OCI-LY3 (cell line): ENCODE results near the gene VHLL.

Experiments used
- H2AFZ ChIP-seq: fragments of 200-600, 300-600 bp; shearing (Covaris generic); 2 replicates; pipeline ENCODE4 v1.6.0; 2014; ENCODE audit warnings: antibody characterized with exemption, low read depth, low read length
- H3K27ac ChIP-seq: fragments of 200-600, 300-600 bp; sonication (generic); 2 replicates; pipeline ENCODE4 v1.5.1; 2014; ENCODE audit warnings: mild to moderate bottlenecking, low read length, moderate library complexity, mixed read lengths
- H3K27me3 ChIP-seq: fragments of 200-600, 300-600 bp; sonication (generic); 2 replicates; pipeline ENCODE4 v1.6.1; 2014; ENCODE audit warnings: low read depth, low read length, mixed read lengths
- H3K36me3 ChIP-seq: fragments of 200-600, 300-600 bp; sonication (generic); replicated peaks from 2 replicates; pipeline ENCODE3; 2014; ENCODE audit warnings: low read depth, low read length, mixed read lengths
- H3K4me1 ChIP-seq: fragments of 300-600, 200-600 bp; sonication (generic); 2 replicates; pipeline ENCODE4 v1.6.1; 2014; ENCODE audit warnings: low read length, mixed read lengths
- H3K4me2 ChIP-seq: fragments of 200-600, 300-600 bp; sonication (generic); 2 replicates; pipeline ENCODE4 v1.6.1; 2014; ENCODE audit warnings: low read length, mixed read lengths
- H3K4me3 ChIP-seq: fragments of 300-600, 200-600 bp; sonication (generic); 2 replicates; pipeline ENCODE4 v1.5.1; 2014; ENCODE audit warnings: antibody characterized with exemption, mild to moderate bottlenecking, low read length, moderate library complexity
- H3K79me2 ChIP-seq: fragments of 300-600, 200-600 bp; shearing (Covaris generic); 2 replicates; pipeline ENCODE4 v1.6.1; 2014; ENCODE audit warnings: mild to moderate bottlenecking, low read length, mixed read lengths
- H3K9ac ChIP-seq: fragments of 300-600, 200-600 bp; shearing (Covaris generic); 2 replicates; pipeline ENCODE4 v1.6.0; 2014; ENCODE audit warnings: mild to moderate bottlenecking, low read length, moderate library complexity
- H3K9me3 ChIP-seq: fragments of 200-600, 300-600 bp; shearing (Covaris generic); 2 replicates; pipeline ENCODE4 v1.6.1; 2014; ENCODE audit warnings: low read length, mixed read lengths; ENCODE audit not compliant: insufficient read depth
- H4K20me1 ChIP-seq: fragments of 200-600, 300-600 bp; sonication (generic); 2 replicates; pipeline ENCODE4 v1.6.1; 2016; ENCODE audit warnings: low read length, mixed read lengths; ENCODE audit not compliant: insufficient read depth
- CTCF ChIP-seq: fragments of 200-600, 300-600 bp; sonication (generic); IDR thresholded peaks from 2 replicates; pipeline ENCODE4 v1.5.1; 2014; ENCODE audit warnings: antibody characterized with exemption, low read length, low read depth
- EZH2phosphoT487 ChIP-seq: fragments of 200-600 bp; shearing (Covaris generic); IDR thresholded peaks from 2 replicates; pipeline ENCODE4 v1.6.1; 2018; ENCODE audit warnings: antibody characterized with exemption, mixed run types, low read depth

The VHLL gene

DNA sequence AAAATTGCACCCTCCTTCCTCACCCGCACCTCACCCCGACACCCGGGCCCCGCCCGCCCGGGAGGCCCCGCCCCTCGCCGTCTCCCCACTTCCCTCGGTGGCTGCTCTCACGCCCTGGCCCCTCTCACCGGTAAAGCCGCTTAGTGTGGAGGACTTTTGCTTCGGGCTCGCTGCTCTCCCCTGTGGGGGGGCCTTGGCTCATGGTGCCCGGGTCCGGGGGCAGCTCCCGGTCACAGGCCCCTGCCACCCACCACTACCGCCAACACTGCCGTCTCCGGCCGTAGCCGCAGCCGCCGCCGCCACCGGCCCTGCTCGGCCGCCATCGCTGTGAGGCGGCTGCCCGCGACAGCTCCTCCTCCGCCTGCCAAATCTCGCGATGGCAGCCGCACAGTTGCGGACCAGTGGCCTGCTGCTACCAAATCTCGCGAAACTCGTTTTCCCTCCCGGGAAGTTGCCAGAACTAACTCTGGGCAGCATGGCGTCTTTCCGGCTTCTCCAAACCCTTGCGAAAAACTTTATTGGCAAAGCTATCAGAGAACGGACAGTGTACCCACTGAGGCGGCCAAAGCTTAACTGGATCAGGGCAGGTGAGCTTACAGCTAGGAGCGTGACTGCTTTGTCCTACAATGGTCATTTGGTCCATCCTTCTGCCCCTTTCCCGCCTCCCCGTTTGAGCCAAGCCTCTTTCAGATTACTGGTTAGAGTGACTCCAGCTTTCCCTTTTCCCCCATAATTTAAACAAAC lies 16.5 kb downstream of the VHLL start, which contains the start of gene SMG5:
Gene SMG5, minus strand, starts transcription at position 347 of the 744 bp plus-strand sequence. Its CDS starts 145 bp downstream, at position 202.
- Histone ChIP-seq H3K4me2 (peak within 1 kb of the TSS; percentile 96), H2AFZ (peak within 1 kb of the TSS; percentile 87), H3K4me1 (peaks cover 19% of the 10 kb centered on the region), H3K4me3 (peak within 1 kb of the TSS; percentile 88), H3K36me3 (peaks cover 24% of the 10 kb centered on the region), H4K20me1 (peaks cover 5% of the 10 kb centered on the region), H3K27me3 (no peaks in the 10 kb centered on the region), H3K79me2 (peaks cover 62% of the 10 kb centered on the region), H3K9ac (peak within 1 kb of the TSS; percentile 94), H3K27ac (peak within 1 kb of the TSS; percentile 67), H3K9me3 (no peaks in the 10 kb centered on the region)
- TF ChIP-seq EZH2phosphoT487 (no peak), CTCF (no peak)

- no peak for TF ChIP-seq CTCF
- no peak for TF ChIP-seq EZH2phosphoT487
- H2AFZ ChIP-seq, result peak overlapping the region; percentile 10; the same call in 1 of the 2 replicates
- peaks cover 27% of the 10 kb centered on the region for H3K36me3 ChIP-seq
- H3K9me3 ChIP-seq, result no peaks in the 10 kb centered on the region
- H3K27me3 ChIP-seq, result no peaks in the 10 kb centered on the region
- peaks cover 62% of the 10 kb centered on the region for H3K79me2 ChIP-seq
- peak overlapping the region; percentile 88 for H3K4me3 ChIP-seq
- H3K27ac ChIP-seq, result peak overlapping the region; percentile 67
- peak overlapping the region; percentile 94 for H3K9ac ChIP-seq
- H4K20me1 ChIP-seq, result peaks cover 5% of the 10 kb centered on the region
- peaks cover 19% of the 10 kb centered on the region for H3K4me1 ChIP-seq
- peak overlapping the region; percentile 96 for H3K4me2 ChIP-seq
These were observed 17.2 kb downstream of the VHLL start for GRCh38 chr1:156281693-156282478.

- Histone ChIP-seq H3K27ac (peak overlapping the region; percentile 67), H3K27me3 (no peaks in the 10 kb centered on the region), H3K79me2 (peaks cover 62% of the 10 kb centered on the region), H3K9me3 (no peaks in the 10 kb centered on the region), H3K4me3 (peak overlapping the region; percentile 88), H3K9ac (peak overlapping the region; percentile 94), H2AFZ (no peak overlapping the region), H3K4me2 (peak overlapping the region; percentile 96), H4K20me1 (peaks cover 5% of the 10 kb centered on the region), H3K36me3 (peaks cover 33% of the 10 kb centered on the region), H3K4me1 (peaks cover 19% of the 10 kb centered on the region)
- TF ChIP-seq EZH2phosphoT487, result no peak
- no peak for TF ChIP-seq CTCF
These were observed 17.8 kb downstream of the VHLL start for GRCh38 chr1:156281281-156281680.

- Histone ChIP-seq H3K9me3 (no peaks in the 10 kb centered on the region), H3K4me2 (no peak overlapping the region), H2AFZ (no peak overlapping the region), H3K27me3 (no peaks in the 10 kb centered on the region), H3K4me3 (no peak overlapping the region), H4K20me1 (peaks cover 5% of the 10 kb centered on the region), H3K79me2 (peaks cover 62% of the 10 kb centered on the region), H3K9ac (no peak overlapping the region), H3K27ac (no peak overlapping the region), H3K4me1 (peaks cover 19% of the 10 kb centered on the region), H3K36me3 (peaks cover 41% of the 10 kb centered on the region)
- TF ChIP-seq CTCF (no peak), EZH2phosphoT487 (no peak)
These were observed 19.3 kb downstream of the VHLL start for GRCh38 chr1:156279837-156280236.
